HG02678 (cell line): ENCODE measurements around the gene NSUN4.
"Not testable (repeated sequence)": the region's sequence is repeated elsewhere in the genome, so short reads cannot be mapped to it uniquely, and the experiment has no call there.

Source experiments
- ATAC-seq: cut with Tn5 transposase; IDR thresholded peaks from one replicate; pipeline ENCODE4 v1.9.1; 2021; ENCODE audit warnings: mild to moderate bottlenecking, moderate library complexity; ENCODE audit not compliant: unreplicated experiment

NSUN4 gene

DNA sequence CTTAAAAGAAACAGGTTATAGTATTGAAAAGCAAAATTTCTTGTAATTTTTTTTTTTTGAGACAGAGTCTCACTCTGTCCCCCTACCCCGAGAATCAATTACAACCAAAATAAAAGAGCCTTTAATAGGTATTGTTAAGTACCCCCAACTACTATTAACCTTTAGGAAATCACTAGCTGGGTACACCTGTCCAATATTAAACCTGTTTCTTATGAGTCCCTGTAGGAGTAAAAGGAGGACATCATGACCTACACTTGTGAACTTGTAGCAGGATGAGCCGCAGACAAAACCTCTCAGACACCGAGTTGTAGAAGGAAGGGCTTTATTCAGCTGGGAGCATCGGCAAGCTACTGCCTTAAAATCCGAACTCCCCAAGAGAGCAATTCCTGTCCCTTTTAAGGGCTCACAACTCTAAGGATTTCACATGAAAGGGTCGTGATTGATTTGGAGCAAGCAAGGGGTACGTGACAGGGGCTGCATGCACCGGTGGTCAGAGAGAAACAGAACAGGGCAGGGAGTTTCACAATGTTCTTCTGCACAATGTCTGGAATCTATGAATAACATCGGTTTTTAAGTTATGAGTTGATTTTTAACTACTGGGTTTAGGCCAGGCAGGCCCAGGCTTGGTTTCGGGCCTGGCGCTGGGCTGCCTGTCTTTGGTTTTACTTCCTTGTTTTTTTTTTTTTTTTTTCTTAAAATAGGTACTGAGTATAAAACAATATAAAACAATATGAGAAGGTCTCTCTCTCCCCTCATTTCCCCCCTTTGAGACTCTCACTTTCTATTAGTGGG lies 15.1 kb upstream of the NSUN4 start:
- ATAC-seq = not testable (repeated sequence)

- not testable (repeated sequence) for ATAC-seq
These were observed 12.4 kb upstream of the NSUN4 start for GRCh38 chr1:46328182-46328581.

DNA sequence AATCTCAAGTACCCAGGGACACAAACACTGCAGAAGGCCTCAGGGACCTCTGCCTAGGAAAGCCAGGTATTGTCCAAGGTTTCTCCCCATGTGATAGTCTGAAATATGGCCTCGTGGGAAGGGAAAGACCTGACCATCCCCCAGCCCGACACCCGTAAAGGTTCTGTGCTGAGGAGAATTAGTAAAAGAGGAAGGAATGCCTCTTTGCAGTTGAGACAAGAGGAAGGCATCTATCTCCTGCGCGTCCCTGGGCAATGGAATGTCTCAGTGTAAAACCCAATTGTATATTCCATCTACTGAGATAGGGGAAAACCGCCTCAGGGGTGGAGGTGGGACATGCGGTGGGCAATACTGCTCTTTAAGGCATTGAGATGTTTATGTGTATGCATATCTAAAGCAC lies 10.8 kb upstream of the NSUN4 start:
- ATAC-seq = not testable (repeated sequence)

DNA sequence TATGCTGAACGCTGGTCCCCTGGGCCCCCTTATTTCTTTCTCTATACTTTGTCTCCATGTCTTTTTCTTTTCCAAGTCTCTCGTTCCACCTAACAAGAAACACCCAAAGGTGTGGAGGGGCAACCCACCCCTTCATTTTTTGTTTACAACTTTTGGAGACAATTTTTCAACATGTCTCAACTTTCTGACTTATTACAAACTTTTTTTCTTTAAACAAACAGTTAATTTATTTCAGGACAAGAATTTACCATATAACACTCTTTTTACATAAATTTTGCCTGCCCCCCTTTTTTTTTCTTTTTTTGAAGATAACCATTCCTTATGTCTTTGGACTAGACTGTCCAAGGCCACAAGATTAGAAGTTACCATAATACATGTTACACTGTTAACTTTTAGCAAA lies 10.2 kb upstream of the NSUN4 start:
- ATAC-seq = not testable (repeated sequence)

DNA sequence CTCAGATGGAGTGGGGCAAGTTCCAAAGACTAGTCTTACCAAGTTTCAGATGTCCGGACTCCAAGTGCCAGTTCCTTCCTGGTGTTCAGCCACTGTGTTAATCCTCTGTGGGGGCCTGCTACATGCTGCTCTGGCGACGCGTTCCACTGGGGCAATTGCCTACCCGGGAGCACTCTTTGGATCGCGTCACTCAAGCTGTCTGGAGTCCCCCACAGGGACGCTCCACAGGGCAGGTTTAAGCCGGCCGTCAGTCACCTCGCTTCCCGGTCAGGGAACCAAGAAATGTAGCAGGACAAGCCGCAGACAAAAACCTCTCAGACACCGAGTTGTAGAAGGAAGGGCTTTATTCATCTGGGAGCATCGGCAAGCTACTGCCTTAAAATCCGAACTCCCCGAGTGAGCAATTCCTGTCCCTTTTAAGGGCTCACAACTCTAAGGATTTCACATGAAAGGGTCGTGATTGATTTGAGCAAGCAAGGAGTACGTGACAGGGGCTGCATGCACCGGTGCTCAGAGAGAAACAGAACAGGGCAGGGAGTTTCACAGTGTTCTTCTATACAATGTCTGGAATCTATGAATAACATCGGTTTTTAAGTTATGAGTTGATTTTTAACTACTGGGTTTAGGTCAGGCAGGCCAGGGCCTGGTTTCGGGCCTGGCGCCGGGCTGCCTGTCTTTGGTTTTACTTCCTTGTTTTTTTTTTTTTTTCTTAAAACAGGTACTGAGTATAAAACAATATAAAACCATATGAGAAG lies 8.6 kb upstream of the NSUN4 start:
- peak; percentile 39 for ATAC-seq

DNA sequence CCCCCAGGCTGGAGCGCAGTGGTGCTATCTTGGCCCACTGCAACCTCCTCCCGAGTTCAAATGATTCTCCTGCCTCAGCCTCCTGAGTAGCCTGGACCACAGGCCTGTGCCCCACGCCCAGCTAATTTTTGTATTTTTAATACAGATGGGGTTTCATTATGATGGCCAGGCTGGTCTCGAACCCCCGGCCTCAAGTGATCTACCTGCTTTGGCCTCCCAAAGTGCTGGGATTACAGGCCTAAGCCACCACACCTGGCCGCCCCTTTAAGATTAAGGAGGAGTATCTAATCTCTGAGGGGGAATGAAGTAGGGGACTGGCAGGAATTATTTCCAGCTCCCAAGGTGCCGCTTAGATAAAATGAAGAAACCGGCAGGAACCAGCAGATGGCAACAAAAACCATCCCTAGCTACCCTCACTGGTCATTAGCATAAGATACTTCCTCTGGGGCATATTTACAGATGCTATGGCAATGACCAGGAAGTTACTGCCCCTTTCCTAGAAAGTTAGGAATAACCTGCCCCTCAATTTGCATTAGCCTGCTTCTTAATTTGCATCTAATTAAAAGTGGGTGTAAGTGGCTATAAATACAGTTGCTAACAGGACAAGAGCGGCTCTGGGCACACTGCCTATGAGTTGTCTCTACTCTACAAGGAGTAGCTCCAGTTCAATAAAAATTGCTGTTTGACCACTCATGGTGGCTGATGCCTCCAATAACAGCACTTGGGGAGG lies 7.1 kb upstream of the NSUN4 start:
- peak; percentile 53 for ATAC-seq

DNA sequence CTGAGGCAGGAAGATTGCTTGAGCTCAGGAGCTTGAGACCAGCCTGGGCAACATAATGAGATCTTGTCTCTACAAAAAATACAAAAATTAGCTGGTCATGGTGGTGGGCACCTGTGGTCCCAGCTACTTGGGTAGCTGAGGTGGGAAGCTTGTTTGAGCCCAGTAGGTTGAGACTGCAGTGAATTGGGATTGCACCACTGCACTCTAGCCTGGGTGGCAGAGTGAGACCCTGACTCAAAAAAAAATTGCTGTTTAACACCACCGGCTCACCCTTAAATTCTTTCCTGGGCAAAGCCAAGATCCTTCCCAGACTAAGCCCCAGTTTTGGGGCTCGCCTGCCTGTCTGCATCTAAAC lies 6.6 kb upstream of the NSUN4 start:
- no peak for ATAC-seq

GRCh38 chr1:46335081-46335480 lies 5.5 kb upstream of the NSUN4 start:
- no peak for ATAC-seq

GRCh38 chr1:46337409-46337808 lies 3.2 kb upstream of the NSUN4 start:
- ATAC-seq = not testable (repeated sequence)

GRCh38 chr1:46341222-46342083 lies 846 bp downstream of the NSUN4 start:
- no peak for ATAC-seq

DNA sequence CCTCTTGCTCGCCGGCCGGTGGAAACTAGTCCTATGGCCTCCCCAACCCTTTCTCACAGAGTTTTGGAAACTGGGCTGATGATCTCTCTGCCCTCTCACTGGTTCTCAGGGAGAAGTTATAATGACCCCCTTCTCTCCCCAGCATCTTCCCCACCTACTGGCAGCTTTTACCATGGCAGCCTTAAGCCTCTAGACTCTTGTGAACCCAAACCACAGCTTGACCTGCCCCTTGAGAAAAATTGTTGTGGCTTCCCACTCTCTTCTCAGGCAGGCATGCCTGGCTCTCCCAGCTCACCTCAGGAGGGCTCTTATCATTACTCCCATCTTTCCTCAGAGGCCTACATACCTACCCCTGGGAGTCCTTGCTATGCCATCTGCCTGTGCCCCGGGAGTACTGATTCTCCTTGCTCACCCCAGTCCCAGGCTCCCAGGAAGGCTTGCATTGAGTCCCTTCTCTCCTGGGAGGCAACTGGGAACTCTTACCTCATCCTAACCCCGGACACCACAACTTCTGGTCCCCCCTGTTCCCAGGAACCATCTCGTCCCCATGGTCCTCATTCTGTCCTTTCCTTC lies 1.6 kb downstream of the NSUN4 start:
- no peak for ATAC-seq

DNA sequence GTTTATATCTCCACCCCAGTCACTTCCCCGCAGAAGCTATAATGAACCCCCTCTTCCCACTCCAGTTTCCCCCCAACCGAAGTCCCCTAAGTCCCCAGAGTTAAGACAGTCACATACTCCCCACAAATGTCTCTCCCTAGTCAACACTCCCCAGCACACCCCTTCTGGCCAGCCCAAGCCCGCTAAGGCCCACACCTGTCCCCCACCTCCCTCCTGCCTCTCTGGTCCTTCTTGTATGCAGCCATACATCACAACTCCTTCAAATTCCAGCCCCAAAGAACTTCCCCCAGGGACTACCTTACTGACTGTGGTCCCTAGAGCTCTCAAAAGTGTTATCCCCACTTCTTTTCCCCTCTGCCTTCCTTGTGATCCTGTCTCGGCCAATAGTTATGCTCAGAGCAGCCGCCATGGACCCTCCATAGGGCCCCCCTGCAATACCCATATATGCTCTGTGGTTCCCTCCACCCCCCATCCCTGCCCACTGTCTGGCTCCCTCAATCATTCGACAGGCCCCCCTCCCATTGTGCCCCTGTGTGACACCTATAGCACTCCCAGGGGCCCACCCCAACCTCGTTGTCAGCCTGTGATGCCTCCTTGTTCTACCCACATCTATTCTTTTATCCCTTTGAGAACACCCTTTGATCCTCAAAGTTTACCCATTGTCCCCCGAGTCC lies 2.2 kb downstream of the NSUN4 start:
- no peak for ATAC-seq

- ATAC-seq = no peak
These were observed 2.7 kb downstream of the NSUN4 start for GRCh38 chr1:46343351-46343695.

- ATAC-seq = no peak
These were observed 3.1 kb downstream of the NSUN4 start for GRCh38 chr1:46343705-46344104.

DNA sequence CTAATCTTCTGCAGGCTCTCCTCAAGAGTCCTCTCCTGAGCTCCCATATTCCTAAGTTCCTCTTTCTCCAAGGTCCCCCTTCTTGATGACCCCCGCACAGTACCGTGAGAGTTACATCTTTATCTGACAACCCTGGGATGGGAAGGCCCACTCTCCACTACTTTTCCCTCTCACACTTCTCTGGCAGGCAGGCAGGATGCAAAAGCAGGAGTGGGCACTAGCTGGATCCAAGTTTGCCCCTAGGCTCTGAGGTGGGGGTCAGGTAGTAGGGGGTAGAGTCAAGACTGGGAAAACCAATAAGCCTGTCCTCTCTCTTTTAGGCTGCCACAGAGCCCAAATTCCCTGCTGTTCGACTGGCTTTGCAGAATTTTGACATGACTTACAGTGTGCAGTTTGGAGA lies 3.9 kb downstream of the NSUN4 start:
- ATAC-seq = no peak

GRCh38 chr1:46345281-46345680 lies 4.7 kb downstream of the NSUN4 start:
- no peak for ATAC-seq

GRCh38 chr1:46352363-46352762 lies 11.8 kb downstream of the NSUN4 start:
- no peak for ATAC-seq

- not testable (repeated sequence) for ATAC-seq
These were observed 15.3 kb downstream of the NSUN4 start for GRCh38 chr1:46355920-46356319.

DNA sequence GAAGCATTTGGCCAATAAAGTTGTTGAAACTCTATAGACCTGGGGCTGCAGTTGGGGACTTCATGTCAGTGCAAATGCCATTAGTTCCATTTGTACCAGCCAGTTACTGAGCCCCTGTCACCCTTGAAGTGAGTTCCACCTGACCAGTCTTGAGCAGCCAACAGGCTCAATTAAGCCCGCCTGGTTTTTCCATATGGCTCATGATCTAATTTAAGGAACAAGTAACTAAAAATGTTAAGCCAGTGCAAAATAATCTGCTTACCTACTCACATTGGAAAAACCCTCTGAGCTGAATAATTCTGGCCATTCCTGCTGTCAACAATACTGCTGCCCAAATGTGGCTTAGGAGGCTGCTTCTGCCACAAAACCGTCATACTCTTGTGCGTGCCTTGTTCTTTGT lies 21.6 kb downstream of the NSUN4 start:
- no peak for ATAC-seq

- ATAC-seq = no peak
These were observed 22.5 kb downstream of the NSUN4 start for GRCh38 chr1:46363121-46363520.
